Kidney epithelial cell (primary cell): ENCODE measurements around the gene IGLL5. TPM values are rescaled to one million over a fixed set of nuclear protein-coding genes. Genes with fewer than 3 reads are reported as not detected.

Source experiments
- DNase-seq: peaks from one replicate; pipeline ENCODE4 v3.0.0-alpha.2; 2010; ENCODE audit warnings: low read depth
- H3K27me3 ChIP-seq: 2 replicates; pipeline ENCODE4 v1.6.0; 2011; ENCODE audit warnings: low read length; ENCODE audit not compliant: control insufficient read depth, insufficient read depth
- H3K36me3 ChIP-seq: 2 replicates; pipeline ENCODE4 v1.5.1; 2011; ENCODE audit warnings: low read length; ENCODE audit not compliant: control insufficient read depth, insufficient read depth
- H3K4me3 ChIP-seq: 2 replicates; pipeline ENCODE4 v1.5.1; 2011; ENCODE audit warnings: low read depth, mild to moderate bottlenecking, control low read depth, low read length
- CTCF ChIP-seq: IDR thresholded peaks from 2 replicates; pipeline ENCODE4 v1.5.1; 2011; ENCODE audit warnings: mild to moderate bottlenecking, moderate library complexity, low read length, control low read depth, inconsistent platforms; ENCODE audit not compliant: insufficient read depth, poor library complexity, severe bottlenecking
- total RNA-seq: library from RNA; depleted of rRNA; stranded (reverse); fragments of >200 nt; gene quantifications from 2 replicates; pipeline ENCODE4 v1.2.3, GENCODE V29; 2015

IGLL5 gene
- total RNA-seq, 1 donor from 2014 or later = not detected

- DNase-seq = no peak
- no peak overlapping the region for H3K4me3 ChIP-seq
- TF ChIP-seq CTCF = no peak
Measured at GRCh38 chr22:22934543-22935055, 47.0 kb downstream of the IGLL5 start.

GRCh38 chr22:22935056-22935545, 47.5 kb downstream of the IGLL5 start:
- DNase-seq = no peak
- Histone ChIP-seq H3K27me3 (peaks cover 3% of the 10 kb centered on the region), H3K4me3 (no peak overlapping the region), H3K36me3 (no peaks in the 10 kb centered on the region)
- TF ChIP-seq CTCF = no peak

More at GRCh38 chr22:22934543-22935055, 47.0 kb downstream of the IGLL5 start:
- Histone ChIP-seq H3K36me3 (no peaks in the 10 kb centered on the region), H3K27me3 (peaks cover 3% of the 10 kb centered on the region)

GRCh38 chr22:22935546-22936157, 48.0 kb downstream of the IGLL5 start:
- Histone ChIP-seq H3K4me3 (no peak overlapping the region), H3K36me3 (no peaks in the 10 kb centered on the region), H3K27me3 (peaks cover 3% of the 10 kb centered on the region)
- no peak for DNase-seq
- TF ChIP-seq CTCF = no peak

- Histone ChIP-seq H3K36me3 (no peaks in the 10 kb centered on the region), H3K4me3 (no peak overlapping the region)
- no peak for TF ChIP-seq CTCF
Measured at GRCh38 chr22:22936180-22936914, 48.7 kb downstream of the IGLL5 start.

GRCh38 chr22:22936915-22937656, 49.5 kb downstream of the IGLL5 start:
- Histone ChIP-seq H3K27me3 (peaks cover 3% of the 10 kb centered on the region), H3K36me3 (no peaks in the 10 kb centered on the region), H3K4me3 (no peak overlapping the region)
- no peak for TF ChIP-seq CTCF
- no peak for DNase-seq

More at GRCh38 chr22:22936180-22936914, 48.7 kb downstream of the IGLL5 start:
- H3K27me3 ChIP-seq = peaks cover 3% of the 10 kb centered on the region
- no peak for DNase-seq
